ENCODE results near the gene LEKR1. TPM values are rescaled to one million over a fixed set of nuclear protein-coding genes. Genes with fewer than 3 reads are reported as not detected.

Gene LEKR1
- total RNA-seq, 1 donor from 2014 or later = 1.8 TPM

- Mint-ChIP-seq H3K27me3 (ENCODE audit: low read depth) (peaks cover 13% of the 10 kb centered on the region), H3K4me3 (peak overlapping the region; percentile 93), H3K9me3 (no peaks in the 10 kb centered on the region), H3K4me1 (peaks cover 37% of the 10 kb centered on the region), H3K36me3 (ENCODE audit: low read depth) (no peaks in the 10 kb centered on the region), H3K27ac (ENCODE audit: unreplicated experiment) (peak overlapping the region; percentile 89)
- TF ChIP-seq CTCF (conservative IDR thresholded peaks at IDR 0.05) = no peak
- peak; percentile 71 for DNase-seq (ENCODE audit: low read depth, low spot score)
These were observed 9.1 kb upstream of the LEKR1 start for GRCh38 chr3:156816794-156817645.

DNA sequence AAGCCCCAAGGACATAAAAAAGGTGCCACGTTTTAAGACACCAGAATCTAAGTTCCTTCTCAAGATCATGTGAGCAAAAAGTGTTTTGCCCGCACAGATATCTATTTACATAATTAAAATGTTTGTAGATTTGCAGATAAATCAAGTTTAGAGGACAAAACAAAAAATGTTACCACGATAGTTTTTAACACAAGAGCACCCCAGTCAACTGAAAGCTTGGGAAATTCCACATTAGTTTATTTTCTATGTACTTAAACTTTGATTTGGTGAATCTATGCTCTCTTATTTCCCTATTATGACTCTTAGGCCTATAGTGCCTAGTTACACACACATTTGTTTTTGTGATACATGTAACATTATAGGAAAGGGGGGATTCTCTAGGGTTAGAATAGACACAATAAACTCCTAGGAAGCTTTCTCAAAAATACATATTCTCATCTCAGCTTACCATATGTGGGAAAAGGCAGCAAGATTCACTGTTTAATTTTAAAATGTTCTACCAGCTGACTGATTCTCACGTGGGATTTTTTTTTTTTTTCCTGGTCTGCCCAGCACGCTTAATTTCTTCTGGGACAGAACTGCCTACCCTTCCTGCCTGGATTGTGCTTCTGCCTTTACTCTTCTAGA, 8.4 kb upstream of the LEKR1 start:
- Mint-ChIP-seq H3K9me3 (no peaks in the 10 kb centered on the region), H3K27ac (ENCODE audit: unreplicated experiment) (no peak overlapping the region), H3K27me3 (ENCODE audit: low read depth) (peaks cover 13% of the 10 kb centered on the region), H3K36me3 (ENCODE audit: low read depth) (no peaks in the 10 kb centered on the region), H3K4me3 (peak overlapping the region; percentile 93), H3K4me1 (peaks cover 32% of the 10 kb centered on the region)
- DNase-seq (ENCODE audit: low read depth, low spot score) = no peak
- TF ChIP-seq CTCF (conservative IDR thresholded peaks at IDR 0.05) = no peak

DNA sequence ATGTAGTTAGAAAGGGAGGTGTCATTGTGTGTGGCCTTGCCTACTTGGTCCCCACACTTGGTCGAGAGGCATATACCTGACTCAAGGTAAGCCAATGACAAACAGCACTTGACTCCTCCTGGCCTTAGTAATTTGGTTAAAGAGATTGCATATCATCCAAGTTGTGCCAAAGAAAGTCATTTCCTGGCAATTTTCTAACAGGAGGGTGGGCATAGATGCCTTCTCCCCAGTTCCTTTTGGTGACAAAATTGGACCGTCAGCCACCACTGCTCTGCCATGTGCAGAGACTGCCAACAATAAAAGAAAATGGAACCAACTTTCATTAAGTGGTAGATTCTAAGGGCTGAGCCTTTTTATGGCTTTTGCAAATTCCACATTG, 7.9 kb upstream of the LEKR1 start:
- Mint-ChIP-seq H3K9me3 (no peaks in the 10 kb centered on the region), H3K4me1 (peaks cover 28% of the 10 kb centered on the region), H3K36me3 (ENCODE audit: low read depth) (no peaks in the 10 kb centered on the region), H3K27ac (ENCODE audit: unreplicated experiment) (no peak overlapping the region), H3K27me3 (ENCODE audit: low read depth) (peaks cover 13% of the 10 kb centered on the region), H3K4me3 (peak overlapping the region; percentile 93)
- no peak for TF ChIP-seq CTCF (conservative IDR thresholded peaks at IDR 0.05)
- DNase-seq (ENCODE audit: low read depth, low spot score) = no peak

- DNase-seq (ENCODE audit: low read depth, low spot score) = no peak
- H3K27ac Mint-ChIP-seq (ENCODE audit: unreplicated experiment) = no peak overlapping the region
- H3K9me3 Mint-ChIP-seq = no peaks in the 10 kb centered on the region
- H3K4me3 Mint-ChIP-seq = no peak overlapping the region
- no peaks in the 10 kb centered on the region for H3K36me3 Mint-ChIP-seq (ENCODE audit: low read depth)
- H3K4me1 Mint-ChIP-seq = peaks cover 28% of the 10 kb centered on the region
- H3K27me3 Mint-ChIP-seq (ENCODE audit: low read depth) = peaks cover 13% of the 10 kb centered on the region
- TF ChIP-seq CTCF (conservative IDR thresholded peaks at IDR 0.05) = no peak
These were observed 7.3 kb upstream of the LEKR1 start for GRCh38 chr3:156818890-156819289.

DNA sequence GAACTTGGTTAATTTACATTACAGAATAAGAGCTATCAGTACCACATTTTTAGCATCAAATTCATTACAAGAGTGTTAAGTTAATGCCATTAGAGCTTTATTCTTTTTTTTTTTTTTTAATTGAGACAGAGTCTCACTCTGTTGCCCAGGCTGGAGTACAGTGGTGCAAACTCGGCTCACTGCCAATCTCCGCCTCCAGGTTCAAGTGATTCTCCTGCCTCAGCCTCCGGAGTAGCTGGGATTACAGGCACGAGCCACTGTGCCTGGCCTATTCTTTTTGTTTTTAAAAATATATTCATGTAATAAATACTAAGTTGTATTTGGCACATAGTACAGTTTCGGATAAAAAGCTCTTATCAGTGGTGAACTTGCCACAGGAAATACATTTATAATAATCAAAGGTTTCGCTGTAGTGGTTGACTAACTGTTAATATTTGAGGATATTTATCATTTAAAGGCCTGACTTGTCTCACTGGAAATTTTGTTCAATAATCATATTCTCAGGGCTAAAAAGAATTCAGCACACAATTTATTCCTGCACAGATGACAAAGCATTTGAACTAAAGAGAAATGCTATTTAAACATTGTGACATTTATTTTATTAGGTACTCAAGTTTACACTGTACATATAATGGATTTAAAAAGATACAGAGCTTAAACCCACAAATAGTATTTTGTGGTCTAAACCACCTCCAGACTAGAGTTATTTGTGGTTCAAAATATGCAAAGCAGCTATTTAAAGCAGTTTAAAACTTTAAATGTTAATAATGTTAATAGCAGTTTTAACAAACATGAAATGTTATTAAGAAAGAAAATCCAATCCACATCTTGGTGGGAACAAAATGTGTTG, 6.1 kb upstream of the LEKR1 start:
- H3K27ac Mint-ChIP-seq (ENCODE audit: unreplicated experiment) = no peak overlapping the region
- H3K4me1 Mint-ChIP-seq = peaks cover 28% of the 10 kb centered on the region
- peaks cover 13% of the 10 kb centered on the region for H3K27me3 Mint-ChIP-seq (ENCODE audit: low read depth)
- DNase-seq (ENCODE audit: low read depth, low spot score) = no peak
- TF ChIP-seq CTCF (conservative IDR thresholded peaks at IDR 0.05) = no peak
- no peaks in the 10 kb centered on the region for H3K9me3 Mint-ChIP-seq
- H3K36me3 Mint-ChIP-seq (ENCODE audit: low read depth) = no peaks in the 10 kb centered on the region
- H3K4me3 Mint-ChIP-seq = no peak overlapping the region

Data from neural crest cell (in vitro differentiated cells).